Memory B cell (primary cell): ENCODE results near the gene CLDN8.

Source experiments
- ATAC-seq: fragments of 150-1000 bp; cut with Tn5 transposase; 2 replicates; pipeline ENCODE4 v1.10.0; 2021; ENCODE audit warnings: low read depth, mild to moderate bottlenecking, moderate library complexity
- DNase-seq, 2 donors: peaks; one replicate each; pipeline ENCODE4 v3.0.0; 2022; ENCODE audit warnings: low spot score in 2 of 2
- H3K27ac Mint-ChIP-seq: one replicate; pipeline ENCODE4 v1.8.0; 2022; ENCODE audit warnings: mild to moderate bottlenecking, moderate library complexity, mixed read lengths
- H3K27me3 Mint-ChIP-seq: one replicate; pipeline ENCODE4 v1.8.0; 2022; ENCODE audit warnings: mixed read lengths
- H3K36me3 Mint-ChIP-seq: one replicate; pipeline ENCODE4 v1.8.0; 2022; ENCODE audit warnings: mild to moderate bottlenecking, mixed read lengths
- H3K4me1 Mint-ChIP-seq: one replicate; pipeline ENCODE4 v1.8.0; 2022; ENCODE audit warnings: mixed read lengths
- H3K4me3 Mint-ChIP-seq: one replicate; pipeline ENCODE4 v1.8.0; 2022; ENCODE audit warnings: mild to moderate bottlenecking, moderate library complexity, mixed read lengths
- H3K9me3 Mint-ChIP-seq: one replicate; pipeline ENCODE4 v1.8.0; 2022; ENCODE audit warnings: mixed read lengths

Gene CLDN8

DNA sequence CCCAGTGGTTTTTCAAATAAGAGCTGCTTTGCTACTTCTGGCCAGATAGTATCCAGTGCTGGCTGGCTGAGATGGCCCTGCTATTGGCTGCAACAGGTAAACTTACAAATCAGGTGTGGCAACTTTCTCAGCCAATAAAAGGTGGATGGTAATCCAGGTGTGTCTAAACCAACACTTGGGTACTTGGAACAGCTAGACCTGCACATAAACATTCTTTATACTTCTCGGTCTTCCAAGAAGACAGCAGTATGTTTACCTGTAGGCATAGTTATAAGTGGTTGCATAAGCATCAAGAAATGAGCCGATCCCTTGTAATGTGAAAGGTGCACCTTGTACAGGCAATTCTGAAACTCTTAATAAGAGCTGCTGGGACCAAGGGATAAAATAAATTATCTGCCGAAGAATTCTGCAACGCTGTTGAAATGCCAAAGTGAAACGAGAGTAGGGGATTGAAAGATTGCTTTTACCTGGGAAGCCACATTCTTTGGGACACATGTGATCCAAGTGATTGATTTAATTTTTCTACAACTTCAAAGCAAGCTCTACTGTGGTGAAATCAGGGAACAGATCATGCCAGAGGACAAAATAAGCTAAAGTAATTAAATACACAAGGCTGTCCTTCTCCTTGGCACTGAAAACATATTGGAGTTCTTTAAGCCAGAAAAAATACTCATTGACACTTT lies at the start of gene CLDN8:
Gene CLDN8, minus strand, starts transcription at position 57 of the 683 bp plus-strand sequence. CDS start 172 bp downstream, outside the sequence.
- Mint-ChIP-seq H3K4me1 (no peaks in the 10 kb centered on the region), H3K27me3 (no peaks in the 10 kb centered on the region), H3K36me3 (no peaks in the 10 kb centered on the region), H3K9me3 (no peaks in the 10 kb centered on the region), H3K27ac (no peak within 1 kb of the TSS), H3K4me3 (no peak within 1 kb of the TSS)
- DNase-seq (no peak), ATAC-seq (no peak)

- H3K4me1 Mint-ChIP-seq = no peaks in the 10 kb centered on the region
- no peaks in the 10 kb centered on the region for H3K36me3 Mint-ChIP-seq
- ATAC-seq (no peak), DNase-seq (no peak)
- H3K4me3 Mint-ChIP-seq = no peak overlapping the region
- H3K27me3 Mint-ChIP-seq = no peaks in the 10 kb centered on the region
- H3K27ac Mint-ChIP-seq = no peak overlapping the region
- H3K9me3 Mint-ChIP-seq = peaks cover 1% of the 10 kb centered on the region
Measured at GRCh38 chr21:30257773-30258172, 41.9 kb upstream of the CLDN8 start.

DNA sequence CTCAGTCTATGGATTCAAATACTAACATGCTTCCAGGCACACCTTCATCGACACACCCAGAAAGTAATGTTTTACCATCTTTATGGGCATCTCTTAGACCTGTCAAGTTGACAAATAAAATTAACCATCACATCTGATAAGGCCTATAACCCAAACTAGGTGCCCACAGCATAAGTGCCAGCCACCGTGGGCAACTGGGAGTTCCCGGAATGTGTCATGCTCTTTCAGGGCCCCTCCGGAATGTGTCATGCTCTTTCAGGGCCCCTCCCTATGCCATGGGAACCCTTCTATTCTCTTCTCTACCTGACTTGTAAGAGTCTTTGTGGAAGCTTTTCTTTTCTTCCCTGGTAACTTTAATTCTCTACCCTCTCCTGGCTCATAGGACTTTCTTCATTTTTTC lies 40.2 kb upstream of the CLDN8 start:
- H3K27ac Mint-ChIP-seq = no peak overlapping the region
- H3K36me3 Mint-ChIP-seq = no peaks in the 10 kb centered on the region
- DNase-seq (no peak), ATAC-seq (no peak)
- peaks cover 1% of the 10 kb centered on the region for H3K9me3 Mint-ChIP-seq
- no peak overlapping the region for H3K4me3 Mint-ChIP-seq
- H3K27me3 Mint-ChIP-seq = no peaks in the 10 kb centered on the region
- no peaks in the 10 kb centered on the region for H3K4me1 Mint-ChIP-seq

DNA sequence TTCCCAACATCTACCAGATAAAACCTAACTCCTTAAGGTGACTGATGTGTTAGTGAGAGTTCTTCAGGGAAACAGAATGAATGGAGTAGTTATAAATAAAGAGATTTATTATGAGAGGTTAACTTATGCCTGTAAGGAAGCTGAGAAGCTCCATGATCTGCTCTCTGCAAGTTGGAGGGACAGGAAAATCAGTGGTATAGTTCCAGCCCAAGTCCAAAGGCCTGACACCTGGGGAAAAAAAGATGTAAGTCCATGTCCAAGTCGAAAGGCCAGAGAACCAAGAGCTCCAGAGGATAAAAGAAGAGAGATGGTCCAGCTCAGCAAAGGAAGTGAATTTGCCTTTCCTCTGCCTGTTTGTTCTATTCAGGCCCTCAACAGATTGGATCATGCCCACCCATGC lies 39.8 kb upstream of the CLDN8 start:
- ATAC-seq = no peak
- no peak for DNase-seq
- H3K36me3 Mint-ChIP-seq = no peaks in the 10 kb centered on the region
- no peak overlapping the region for H3K4me3 Mint-ChIP-seq
- H3K27ac Mint-ChIP-seq = no peak overlapping the region
- no peaks in the 10 kb centered on the region for H3K27me3 Mint-ChIP-seq
- no peaks in the 10 kb centered on the region for H3K4me1 Mint-ChIP-seq
- peaks cover 1% of the 10 kb centered on the region for H3K9me3 Mint-ChIP-seq

GRCh38 chr21:30251781-30252180 lies 35.9 kb upstream of the CLDN8 start:
- ATAC-seq (no peak), DNase-seq (no peak)
- Mint-ChIP-seq H3K27me3 (no peaks in the 10 kb centered on the region), H3K27ac (no peak overlapping the region), H3K4me3 (no peak overlapping the region), H3K9me3 (peaks cover 5% of the 10 kb centered on the region), H3K4me1 (no peaks in the 10 kb centered on the region), H3K36me3 (no peaks in the 10 kb centered on the region)

- H3K4me1 Mint-ChIP-seq = no peaks in the 10 kb centered on the region
- H3K36me3 Mint-ChIP-seq = no peaks in the 10 kb centered on the region
- no peak overlapping the region for H3K4me3 Mint-ChIP-seq
- no peaks in the 10 kb centered on the region for H3K27me3 Mint-ChIP-seq
- no peak for ATAC-seq
- H3K27ac Mint-ChIP-seq = no peak overlapping the region
- no peak for DNase-seq
- H3K9me3 Mint-ChIP-seq = peaks cover 5% of the 10 kb centered on the region
Measured at GRCh38 chr21:30249936-30250335, 34.0 kb upstream of the CLDN8 start.

- Mint-ChIP-seq H3K27me3 (no peaks in the 10 kb centered on the region), H3K4me3 (no peak overlapping the region), H3K4me1 (no peaks in the 10 kb centered on the region), H3K36me3 (no peaks in the 10 kb centered on the region), H3K27ac (no peak overlapping the region), H3K9me3 (peaks cover 5% of the 10 kb centered on the region)
- DNase-seq (no peak), ATAC-seq (no peak)
Measured at GRCh38 chr21:30248844-30249243, 32.9 kb upstream of the CLDN8 start.

GRCh38 chr21:30245061-30245460 lies 29.2 kb upstream of the CLDN8 start:
- Mint-ChIP-seq H3K27me3 (no peaks in the 10 kb centered on the region), H3K36me3 (no peaks in the 10 kb centered on the region), H3K27ac (no peak overlapping the region), H3K9me3 (peaks cover 2% of the 10 kb centered on the region), H3K4me1 (no peaks in the 10 kb centered on the region), H3K4me3 (no peak overlapping the region)
- ATAC-seq (no peak), DNase-seq (no peak)

GRCh38 chr21:30243691-30244090 lies 27.8 kb upstream of the CLDN8 start:
- H3K9me3 Mint-ChIP-seq = peaks cover 1% of the 10 kb centered on the region
- no peaks in the 10 kb centered on the region for H3K4me1 Mint-ChIP-seq
- no peak overlapping the region for H3K27ac Mint-ChIP-seq
- no peaks in the 10 kb centered on the region for H3K36me3 Mint-ChIP-seq
- DNase-seq = no peak
- ATAC-seq = no peak
- no peaks in the 10 kb centered on the region for H3K27me3 Mint-ChIP-seq
- no peak overlapping the region for H3K4me3 Mint-ChIP-seq

DNA sequence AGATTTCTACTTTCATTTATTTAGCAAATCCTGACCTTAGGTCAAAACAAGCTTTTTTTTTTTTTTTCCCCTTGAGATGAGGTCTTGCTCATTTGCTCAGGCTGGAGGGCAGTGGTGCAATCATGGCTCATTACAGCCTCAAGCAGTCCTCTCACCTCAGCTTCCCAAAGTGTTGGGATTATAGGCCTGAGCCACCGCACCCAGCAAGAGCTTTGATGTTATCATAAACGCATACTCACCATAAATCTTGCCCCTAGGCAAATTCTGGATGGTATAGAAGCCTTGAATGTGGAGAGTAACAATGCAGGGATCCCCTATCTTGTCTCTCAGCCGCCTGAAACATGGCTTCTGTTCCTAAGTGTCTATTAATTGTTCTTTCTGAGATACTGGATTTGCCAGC lies 24.8 kb upstream of the CLDN8 start:
- ATAC-seq = no peak
- H3K9me3 Mint-ChIP-seq = no peaks in the 10 kb centered on the region

GRCh38 chr21:30238168-30238567 lies 22.3 kb upstream of the CLDN8 start:
- H3K9me3 Mint-ChIP-seq = no peaks in the 10 kb centered on the region
- H3K27me3 Mint-ChIP-seq = no peaks in the 10 kb centered on the region
- ATAC-seq (no peak), DNase-seq (no peak)
- no peaks in the 10 kb centered on the region for H3K36me3 Mint-ChIP-seq
- no peak overlapping the region for H3K27ac Mint-ChIP-seq
- H3K4me1 Mint-ChIP-seq = no peaks in the 10 kb centered on the region
- H3K4me3 Mint-ChIP-seq = no peak overlapping the region

More for the DNA sequence above, 24.8 kb upstream of the CLDN8 start:
- H3K4me1 Mint-ChIP-seq = no peaks in the 10 kb centered on the region
- H3K36me3 Mint-ChIP-seq = no peaks in the 10 kb centered on the region
- DNase-seq = no peak
- no peak overlapping the region for H3K4me3 Mint-ChIP-seq
- H3K27ac Mint-ChIP-seq = no peak overlapping the region
- no peaks in the 10 kb centered on the region for H3K27me3 Mint-ChIP-seq

- ATAC-seq (no peak), DNase-seq (no peak)
- H3K4me1 Mint-ChIP-seq = no peaks in the 10 kb centered on the region
- H3K27ac Mint-ChIP-seq = no peak overlapping the region
- H3K4me3 Mint-ChIP-seq = no peak overlapping the region
- H3K36me3 Mint-ChIP-seq = no peaks in the 10 kb centered on the region
- no peaks in the 10 kb centered on the region for H3K27me3 Mint-ChIP-seq
- peaks cover 2% of the 10 kb centered on the region for H3K9me3 Mint-ChIP-seq
Measured at GRCh38 chr21:30234643-30235042, 18.7 kb upstream of the CLDN8 start.

DNA sequence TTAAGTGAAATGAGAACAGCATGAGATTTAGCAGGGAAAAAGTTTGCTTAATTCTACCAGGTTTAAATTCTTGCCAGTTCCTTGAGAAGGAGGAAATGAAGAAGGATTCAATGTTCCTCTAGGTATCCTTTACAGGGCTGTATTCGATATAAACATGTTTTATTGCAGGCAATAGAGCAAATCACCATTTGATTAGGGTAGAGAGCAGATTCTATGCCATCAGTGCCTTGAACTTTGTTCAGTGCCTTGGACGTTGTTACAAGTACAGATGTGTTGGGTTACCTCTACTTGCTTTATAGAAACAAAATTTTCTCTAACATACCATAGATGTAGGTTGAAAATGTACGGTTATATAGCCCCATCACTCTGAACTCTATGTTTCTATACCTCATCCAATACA lies 18.2 kb upstream of the CLDN8 start:
- no peak for DNase-seq
- Mint-ChIP-seq H3K36me3 (no peaks in the 10 kb centered on the region), H3K4me3 (no peak overlapping the region)

GRCh38 chr21:30233228-30234020 lies 17.5 kb upstream of the CLDN8 start:
- peaks cover 2% of the 10 kb centered on the region for H3K9me3 Mint-ChIP-seq
- no peaks in the 10 kb centered on the region for H3K4me1 Mint-ChIP-seq

More for the DNA sequence above, 18.2 kb upstream of the CLDN8 start:
- Mint-ChIP-seq H3K4me1 (no peaks in the 10 kb centered on the region), H3K27me3 (no peaks in the 10 kb centered on the region), H3K27ac (no peak overlapping the region), H3K9me3 (peaks cover 2% of the 10 kb centered on the region)
- no peak for ATAC-seq

GRCh38 chr21:30232011-30232410 lies 16.1 kb upstream of the CLDN8 start:
- Mint-ChIP-seq H3K36me3 (no peaks in the 10 kb centered on the region), H3K9me3 (peaks cover 2% of the 10 kb centered on the region), H3K4me3 (no peak overlapping the region), H3K27me3 (no peaks in the 10 kb centered on the region), H3K27ac (no peak overlapping the region), H3K4me1 (no peaks in the 10 kb centered on the region)
- ATAC-seq = no peak
- DNase-seq = no peak

More at GRCh38 chr21:30233228-30234020, 17.5 kb upstream of the CLDN8 start:
- Mint-ChIP-seq H3K36me3 (no peaks in the 10 kb centered on the region), H3K4me3 (no peak overlapping the region), H3K27me3 (no peaks in the 10 kb centered on the region), H3K27ac (no peak overlapping the region)
- ATAC-seq = no peak
- DNase-seq = no peak
